Parathyroid adenoma (tissue), 2 donors: ENCODE data around the gene GNA14.

ENCODE experiments used
- H2AFZ ChIP-seq: fragments of 300-600 bp; sonication (generic); one replicate; pipeline ENCODE4 v1.7.0; 2017; ENCODE audit warnings: antibody characterized with exemption, mild to moderate bottlenecking
- H3K27ac ChIP-seq: fragments of 300-600 bp; sonication (generic); one replicate; pipeline ENCODE4 v1.7.0; 2017
- H3K27me3 ChIP-seq: fragments of 300-600 bp; sonication (generic); one replicate; pipeline ENCODE4 v1.7.0; 2017; ENCODE audit warnings: low read length; ENCODE audit not compliant: control insufficient read depth, insufficient read depth
- H3K36me3 ChIP-seq: fragments of 300-600 bp; sonication (generic); one replicate; pipeline ENCODE4 v1.7.0; 2017; ENCODE audit warnings: low read length; ENCODE audit not compliant: control insufficient read depth, insufficient read depth
- H3K4me1 ChIP-seq: fragments of 300-600 bp; sonication (generic); one replicate; pipeline ENCODE4 v1.7.0; 2017; ENCODE audit warnings: control low read depth
- H3K4me2 ChIP-seq: fragments of 300-600 bp; sonication (generic); one replicate; pipeline ENCODE4 v1.7.0; 2017; ENCODE audit warnings: low read length
- H3K4me3 ChIP-seq: fragments of 300-600 bp; sonication (generic); one replicate; pipeline ENCODE4 v1.7.0; 2017; ENCODE audit warnings: low read depth, low read length
- H3K79me2 ChIP-seq: fragments of 300-600 bp; sonication (generic); one replicate; pipeline ENCODE4 v1.7.0; 2017; ENCODE audit warnings: control low read depth
- H3K9ac ChIP-seq: fragments of 300-600 bp; sonication (generic); one replicate; pipeline ENCODE4 v1.7.0; 2017; ENCODE audit warnings: mild to moderate bottlenecking
- H3K9me3 ChIP-seq: fragments of 300-600 bp; sonication (generic); one replicate; pipeline ENCODE4 v1.7.0; 2017; ENCODE audit warnings: low read length; ENCODE audit not compliant: control insufficient read depth
- TF ChIP-seq, protein P1 (sequence below): fragments of 300-600 bp; sonication (generic); IDR thresholded peaks from one replicate; pipeline ENCODE4 v1.7.0; 2017; ENCODE audit warnings: antibody characterized with exemption, mild to moderate bottlenecking
- donor health status: primary hyperparathyroidism.

Gene GNA14

DNA sequence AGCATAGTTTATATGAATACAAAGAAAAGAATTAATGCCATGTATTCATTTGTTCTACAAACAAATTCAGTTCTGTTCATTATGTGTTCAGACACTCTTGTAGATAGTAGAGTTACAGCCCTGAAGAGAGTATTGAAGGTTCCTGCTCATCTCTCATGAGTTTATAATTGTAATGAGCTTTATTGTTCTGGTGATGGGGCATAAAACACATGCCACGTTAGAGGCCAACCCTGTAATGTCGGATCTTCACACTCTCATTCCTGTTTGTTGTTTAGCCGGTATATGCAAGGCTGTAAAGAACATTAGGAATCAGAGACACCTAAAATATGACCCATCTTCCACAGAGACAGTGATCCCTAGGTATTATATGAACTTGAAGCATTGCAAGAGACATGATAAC lies 256.3 kb downstream of the GNA14 start:
- H3K4me1 ChIP-seq, result no peaks in the 10 kb centered on the region
- H3K9ac ChIP-seq, result no peak overlapping the region
- no peak overlapping the region for H3K27ac ChIP-seq
- no peak overlapping the region for H3K4me2 ChIP-seq
- H2AFZ ChIP-seq, result no peak overlapping the region
- H3K36me3 ChIP-seq, result no peaks in the 10 kb centered on the region
- no peaks in the 10 kb centered on the region for H3K79me2 ChIP-seq
- no peaks in the 10 kb centered on the region for H3K9me3 ChIP-seq
- TF ChIP-seq, protein P1, sequence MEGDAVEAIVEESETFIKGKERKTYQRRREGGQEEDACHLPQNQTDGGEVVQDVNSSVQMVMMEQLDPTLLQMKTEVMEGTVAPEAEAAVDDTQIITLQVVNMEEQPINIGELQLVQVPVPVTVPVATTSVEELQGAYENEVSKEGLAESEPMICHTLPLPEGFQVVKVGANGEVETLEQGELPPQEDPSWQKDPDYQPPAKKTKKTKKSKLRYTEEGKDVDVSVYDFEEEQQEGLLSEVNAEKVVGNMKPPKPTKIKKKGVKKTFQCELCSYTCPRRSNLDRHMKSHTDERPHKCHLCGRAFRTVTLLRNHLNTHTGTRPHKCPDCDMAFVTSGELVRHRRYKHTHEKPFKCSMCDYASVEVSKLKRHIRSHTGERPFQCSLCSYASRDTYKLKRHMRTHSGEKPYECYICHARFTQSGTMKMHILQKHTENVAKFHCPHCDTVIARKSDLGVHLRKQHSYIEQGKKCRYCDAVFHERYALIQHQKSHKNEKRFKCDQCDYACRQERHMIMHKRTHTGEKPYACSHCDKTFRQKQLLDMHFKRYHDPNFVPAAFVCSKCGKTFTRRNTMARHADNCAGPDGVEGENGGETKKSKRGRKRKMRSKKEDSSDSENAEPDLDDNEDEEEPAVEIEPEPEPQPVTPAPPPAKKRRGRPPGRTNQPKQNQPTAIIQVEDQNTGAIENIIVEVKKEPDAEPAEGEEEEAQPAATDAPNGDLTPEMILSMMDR, result no peak
- H3K27me3 ChIP-seq, result no peaks in the 10 kb centered on the region
- no peak overlapping the region for H3K4me3 ChIP-seq

DNA sequence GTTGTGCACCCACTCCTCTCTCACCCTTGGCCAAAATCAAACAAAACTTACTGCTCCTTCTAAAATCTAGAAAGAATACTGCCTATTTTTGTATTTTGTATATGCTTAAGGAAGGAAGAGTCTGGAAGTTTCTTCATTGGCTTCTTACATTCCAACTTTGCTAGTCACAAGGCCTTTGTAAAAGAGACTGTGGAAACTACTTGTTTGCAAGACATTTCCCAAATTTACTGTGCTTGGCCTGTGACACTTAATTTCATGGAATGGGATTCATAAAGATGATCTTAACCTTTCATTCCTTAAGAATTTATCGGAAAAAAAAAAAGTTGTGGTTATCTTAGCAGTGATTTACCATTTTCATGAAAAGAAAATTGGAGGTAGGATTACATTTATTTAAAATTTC lies 261.9 kb downstream of the GNA14 start:
- no peaks in the 10 kb centered on the region for H3K27me3 ChIP-seq

DNA sequence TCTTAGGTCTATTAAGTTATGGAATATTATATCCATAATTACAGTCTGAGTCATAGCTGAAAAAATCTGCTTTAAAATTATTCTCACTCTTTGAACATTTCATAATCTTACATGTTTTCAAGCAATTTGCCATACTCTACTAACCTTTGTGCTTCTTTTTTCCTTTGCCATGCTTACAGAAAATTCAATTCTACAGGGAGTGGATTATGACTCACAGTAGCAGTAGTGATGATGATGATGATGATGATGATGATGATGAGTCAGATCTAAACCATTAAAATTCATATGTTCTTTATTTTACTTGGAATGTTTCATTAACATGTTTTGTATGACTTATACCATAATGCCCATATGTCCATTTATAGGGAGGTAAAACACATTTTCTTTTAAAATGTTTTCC lies 263.7 kb downstream of the GNA14 start:
- H3K27ac ChIP-seq, result no peak overlapping the region
- H3K79me2 ChIP-seq, result no peaks in the 10 kb centered on the region
- no peaks in the 10 kb centered on the region for H3K27me3 ChIP-seq
- H3K4me3 ChIP-seq, result no peak overlapping the region
- H3K4me2 ChIP-seq, result no peak overlapping the region
- H3K4me1 ChIP-seq, result no peaks in the 10 kb centered on the region
- no peak overlapping the region for H2AFZ ChIP-seq
- H3K36me3 ChIP-seq, result no peaks in the 10 kb centered on the region
- H3K9ac ChIP-seq, result no peak overlapping the region
- H3K9me3 ChIP-seq, result no peaks in the 10 kb centered on the region
- TF ChIP-seq, protein P1, result no peak

More for the DNA sequence above, 261.9 kb downstream of the GNA14 start:
- Histone ChIP-seq H2AFZ (no peak overlapping the region), H3K79me2 (no peaks in the 10 kb centered on the region), H3K27ac (no peak overlapping the region), H3K4me3 (no peak overlapping the region), H3K36me3 (no peaks in the 10 kb centered on the region), H3K9me3 (no peaks in the 10 kb centered on the region), H3K9ac (no peak overlapping the region), H3K4me2 (no peak overlapping the region), H3K4me1 (no peaks in the 10 kb centered on the region)
- TF ChIP-seq, protein P1, result no peak

DNA sequence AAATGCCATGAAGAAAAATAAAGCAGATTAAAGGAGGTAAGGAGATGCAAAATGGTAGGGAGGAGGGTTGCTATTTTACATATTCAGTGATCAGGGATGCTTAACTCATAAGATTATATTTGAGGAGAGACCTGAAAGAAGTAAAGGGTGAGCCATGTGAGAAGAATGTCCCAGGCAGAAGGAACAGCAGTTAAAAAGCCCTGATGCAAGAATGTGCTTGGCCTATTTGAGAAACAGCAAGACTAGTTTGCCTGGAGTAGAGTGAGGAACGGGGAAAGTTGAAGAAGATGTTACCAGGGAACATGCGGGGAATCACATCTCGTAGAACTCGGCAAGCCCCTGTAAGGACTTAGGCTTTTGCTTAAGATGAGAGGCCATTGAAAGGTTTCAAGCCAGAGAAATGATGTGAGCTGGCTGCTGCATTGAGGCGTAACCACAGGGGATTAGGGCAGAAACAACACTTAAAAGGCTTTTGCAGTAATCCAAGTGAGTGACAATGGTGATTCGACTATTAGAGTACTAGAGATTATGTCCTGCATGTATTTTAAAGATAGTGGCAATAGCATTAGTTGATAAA lies 272.1 kb downstream of the GNA14 start:
- Histone ChIP-seq H3K4me3 (no peak overlapping the region), H3K4me2 (no peak overlapping the region), H3K27me3 (no peaks in the 10 kb centered on the region), H3K9ac (no peak overlapping the region), H3K79me2 (no peaks in the 10 kb centered on the region), H2AFZ (no peak overlapping the region), H3K4me1 (no peaks in the 10 kb centered on the region), H3K27ac (no peak overlapping the region), H3K9me3 (no peaks in the 10 kb centered on the region), H3K36me3 (no peaks in the 10 kb centered on the region)
- TF ChIP-seq, protein P1, result no peak

DNA sequence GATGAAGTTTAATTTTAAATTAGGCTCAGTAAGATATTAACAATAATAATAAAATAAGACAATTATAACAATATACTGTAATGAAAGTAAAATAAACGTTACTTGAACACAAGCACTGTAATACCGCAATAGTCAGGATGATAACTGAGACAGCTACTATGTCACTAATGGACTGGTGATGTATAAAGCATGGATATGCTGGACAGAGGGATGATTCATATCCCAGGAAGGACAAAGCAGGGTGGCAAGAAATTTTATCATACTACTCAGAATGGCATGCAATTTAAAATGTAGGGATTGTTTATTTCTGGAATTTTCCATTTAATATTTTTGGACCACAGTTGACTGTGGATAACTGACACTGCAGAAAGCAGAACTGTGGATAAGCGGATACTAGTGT lies 273.9 kb downstream of the GNA14 start:
- Histone ChIP-seq H3K9me3 (no peaks in the 10 kb centered on the region), H3K27me3 (no peaks in the 10 kb centered on the region), H3K27ac (no peak overlapping the region), H2AFZ (no peak overlapping the region), H3K4me3 (no peak overlapping the region), H3K36me3 (no peaks in the 10 kb centered on the region), H3K4me2 (no peak overlapping the region), H3K9ac (no peak overlapping the region), H3K79me2 (no peaks in the 10 kb centered on the region), H3K4me1 (no peaks in the 10 kb centered on the region)
- TF ChIP-seq, protein P1, result no peak
